ENCODE measurements around the gene FLAD1. TPM values are rescaled to one million over a fixed set of nuclear protein-coding genes. Genes with fewer than 3 reads are reported as not detected.

Gene FLAD1
- total RNA-seq, 4 donors from 2014 or later = 26.6 to 36.8 (median 31.7) TPM

DNA sequence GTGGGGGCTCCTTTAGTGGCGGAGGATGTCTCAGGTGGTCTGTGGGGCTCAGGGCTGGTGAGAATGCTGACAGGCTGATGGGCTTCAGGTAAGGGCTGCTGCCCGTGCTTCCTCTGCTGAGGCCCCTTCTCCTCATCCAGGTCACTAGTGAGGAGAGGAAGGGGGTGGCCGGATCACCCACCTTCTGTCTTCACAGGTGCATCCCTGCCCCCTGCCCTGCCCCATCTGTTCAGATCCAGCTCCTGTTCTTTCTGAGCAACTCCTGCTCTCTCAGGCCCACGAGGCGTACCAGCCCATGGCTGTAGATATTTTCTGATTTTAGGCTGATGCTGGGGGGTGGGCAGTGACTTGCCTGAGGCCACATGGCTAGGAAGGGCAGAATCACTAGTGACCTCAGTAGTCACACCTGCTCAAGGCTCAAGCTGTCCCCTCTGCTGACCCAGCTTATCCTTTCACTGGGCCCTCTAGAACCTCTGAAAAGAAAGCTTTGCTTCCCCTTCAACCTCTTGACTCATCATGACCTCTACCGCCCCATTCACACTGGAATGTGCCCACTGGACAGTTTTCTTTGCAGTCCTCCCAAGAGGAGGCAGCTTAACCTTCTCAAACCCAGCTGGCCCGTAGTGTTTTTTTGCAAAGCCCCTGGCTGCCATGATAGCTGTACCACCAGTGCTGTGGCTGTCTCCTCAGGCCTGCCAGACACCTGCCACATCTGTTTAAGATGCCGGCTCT, 35.6 kb downstream of the FLAD1 start:
- H3K4me1 ChIP-seq = peaks cover 13 to 20% of the 10 kb centered on the region in 2 donors
- peak overlapping the region in 1 of 4 donors; percentile 95 for H3K27ac ChIP-seq
- DNase-seq = no peak
- no peaks in the 10 kb centered on the region for H3K9me3 ChIP-seq
- peaks cover 0 to 13% of the 10 kb centered on the region in 2 donors for H3K36me3 ChIP-seq
- TF ChIP-seq POLR2A (IDR thresholded peaks at IDR 0.05) (no peak), CTCF (IDR thresholded peaks at IDR 0.05 in 4 of 5, conservative IDR thresholded peaks at IDR 0.05 in 1 of 5) (no peak)
- no peak for ATAC-seq
- H3K4me3 ChIP-seq = no peak overlapping the region
- no peaks in the 10 kb centered on the region for H3K27me3 ChIP-seq
- intact Hi-C loops (cut with DNase I; ENCODE audit: low total_unique reads) = no loop called here
- in situ Hi-C loops (cut with MboI; ENCODE audit: low sequenced_read_pairs in 4 of 4) = loop anchor here in 2 of 4 donors (10.0 kb wide), 1 partner anchor 54 kb away; the partner anchor contains the start of gene PYGO2 (in 2 of the 2)

DNA sequence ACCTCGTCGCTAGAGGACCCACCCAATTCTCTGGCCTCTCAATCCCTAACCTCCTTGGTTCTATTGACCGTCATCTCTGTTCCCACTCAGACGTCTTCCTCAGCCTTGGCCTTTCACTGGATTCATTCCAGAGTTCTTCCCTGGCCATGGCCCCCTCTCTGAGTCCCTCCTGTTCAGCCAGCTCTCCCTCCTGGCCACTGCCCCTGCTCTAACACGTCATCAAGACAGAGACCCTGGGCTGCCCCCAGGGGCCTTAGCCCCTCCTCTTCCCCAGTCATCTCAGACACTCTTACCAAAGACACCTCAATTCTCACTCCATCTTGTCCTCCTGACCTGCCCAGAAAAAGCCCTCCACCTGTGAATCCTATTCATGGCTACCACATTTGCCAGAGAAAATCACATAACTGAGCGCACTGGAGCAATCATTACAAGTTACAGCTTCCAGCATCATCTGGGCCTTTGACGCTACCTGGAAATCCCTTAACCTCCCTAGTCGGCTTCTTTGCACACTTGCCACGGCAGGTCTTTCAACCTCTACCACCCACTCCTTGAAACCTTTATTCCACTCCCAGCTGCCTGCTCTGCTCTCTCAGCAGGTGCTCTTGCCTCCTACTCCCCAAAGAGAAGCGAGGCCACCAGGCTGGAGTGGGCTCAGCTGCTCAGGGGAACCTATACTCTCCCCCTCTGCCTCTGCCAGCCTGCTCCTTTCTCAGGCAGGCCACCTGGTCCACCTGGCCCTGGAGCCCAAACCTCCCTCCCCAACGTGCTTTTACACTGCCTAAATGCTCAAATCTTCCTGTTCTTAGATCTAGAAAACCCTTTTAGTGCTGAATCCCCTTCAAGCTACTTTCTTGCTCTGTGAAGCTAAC, 36.5 kb downstream of the FLAD1 start:
- Histone ChIP-seq H3K4me1 (peaks cover 13 to 20% of the 10 kb centered on the region in 2 donors), H3K36me3 (peaks cover 0 to 10% of the 10 kb centered on the region in 2 donors), H3K9me3 (no peaks in the 10 kb centered on the region), H3K4me3 (no peak overlapping the region), H3K27ac (no peak overlapping the region), H3K27me3 (no peaks in the 10 kb centered on the region)
- TF ChIP-seq CTCF (IDR thresholded peaks at IDR 0.05 in 4 of 5, conservative IDR thresholded peaks at IDR 0.05 in 1 of 5) (no peak), POLR2A (IDR thresholded peaks at IDR 0.05) (no peak)
- ATAC-seq (no peak), DNase-seq (no peak)
- intact Hi-C loops (cut with DNase I; ENCODE audit: low total_unique reads) (no loop called here), in situ Hi-C loops (cut with MboI; ENCODE audit: low sequenced_read_pairs in 4 of 4) (loop anchor here in 2 of 4 donors (10.0 kb wide), 1 partner anchor 55 kb away; the partner anchor contains the start of gene PYGO2 (in 2 of the 2))

GRCh38 chr1:155022136-155022926, 39.2 kb downstream of the FLAD1 start:
- ATAC-seq = no peak
- intact Hi-C loops (cut with DNase I; ENCODE audit: low total_unique reads) (no loop called here), in situ Hi-C loops (cut with MboI; ENCODE audit: low sequenced_read_pairs in 4 of 4) (no loop called here)

More at GRCh38 chr1:155022136-155022926, 39.2 kb downstream of the FLAD1 start:
- H3K36me3 ChIP-seq = no peaks in the 10 kb centered on the region
- DNase-seq = no peak
- H3K4me1 ChIP-seq = peaks cover 6 to 10% of the 10 kb centered on the region in 2 donors
- TF ChIP-seq CTCF (IDR thresholded peaks at IDR 0.05 in 4 of 5, conservative IDR thresholded peaks at IDR 0.05 in 1 of 5) (no peak), POLR2A (IDR thresholded peaks at IDR 0.05) (no peak)
- H3K9me3 ChIP-seq = no peaks in the 10 kb centered on the region
- H3K27me3 ChIP-seq = no peaks in the 10 kb centered on the region
- no peak overlapping the region for H3K27ac ChIP-seq
- H3K4me3 ChIP-seq = no peak overlapping the region

All from gastrocnemius medialis (tissue), 4 donors.